Measurements from ENCODE around the gene RNF220. TPM values are rescaled to one million over a fixed set of nuclear protein-coding genes. Genes with fewer than 3 reads are reported as not detected.

RNF220 gene
- total RNA-seq, 1 donor from 2014 or later = 62.6 TPM

DNA sequence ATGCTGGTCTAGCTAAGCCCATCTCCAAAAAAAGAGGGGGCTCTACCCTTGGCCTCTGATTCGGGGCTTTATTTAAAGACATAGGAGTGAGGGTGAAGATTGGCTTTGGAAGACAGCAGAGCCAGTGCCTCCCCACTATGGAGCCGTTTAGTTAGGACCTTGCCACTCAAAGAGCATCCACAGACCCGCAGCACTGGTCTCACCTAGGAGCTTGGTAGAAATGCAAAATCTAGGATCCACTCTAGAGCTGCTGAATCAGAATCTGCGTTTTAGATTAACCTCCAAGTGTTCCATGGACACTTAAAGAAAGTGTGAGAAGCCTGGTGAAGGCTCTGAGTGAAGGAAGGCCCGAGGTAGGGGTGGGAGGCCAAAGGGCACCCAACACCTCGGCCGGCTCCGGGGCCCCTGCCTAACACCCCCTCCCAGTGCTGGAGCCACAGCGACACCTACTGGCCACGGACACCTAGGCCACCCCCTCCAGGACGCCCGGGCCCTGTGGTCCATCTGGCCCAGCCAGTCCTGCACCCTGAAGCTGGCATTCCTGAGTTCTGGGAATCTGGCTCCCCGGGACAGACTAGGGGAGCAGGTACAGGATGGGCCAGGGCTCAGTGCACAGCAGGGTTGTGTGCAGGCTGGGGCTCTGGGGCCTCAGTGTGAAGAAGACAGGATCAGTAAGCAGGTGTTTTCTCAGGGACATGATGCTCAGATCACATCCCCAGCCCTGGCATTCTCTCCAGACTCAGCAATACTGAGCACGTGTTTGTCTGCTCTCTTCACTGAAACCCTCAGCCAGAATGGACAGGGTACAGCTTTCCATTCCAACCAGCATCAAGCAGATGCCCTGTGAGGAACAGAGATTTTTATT, 190.0 kb downstream of the RNF220 start:
- Histone ChIP-seq H3K9me3 (replicated peaks) (no peaks in the 10 kb centered on the region), H3K27ac (replicated peaks) (no peak overlapping the region), H3K36me3 (no peaks in the 10 kb centered on the region), H3K4me1 (no peaks in the 10 kb centered on the region), H3K27me3 (ENCODE audit: low read depth) (peaks cover 35% of the 10 kb centered on the region), H3K4me3 (no peak overlapping the region)
- intact Hi-C loops (cut with micrococcal nuclease) = loop anchor here (5.0 to 10.0 kb wide), 2 partner anchors 213 to 370 kb away; no protein-coding TSS in a partner anchor
- peak; percentile 77 for DNase-seq
- TF ChIP-seq, protein P1, sequence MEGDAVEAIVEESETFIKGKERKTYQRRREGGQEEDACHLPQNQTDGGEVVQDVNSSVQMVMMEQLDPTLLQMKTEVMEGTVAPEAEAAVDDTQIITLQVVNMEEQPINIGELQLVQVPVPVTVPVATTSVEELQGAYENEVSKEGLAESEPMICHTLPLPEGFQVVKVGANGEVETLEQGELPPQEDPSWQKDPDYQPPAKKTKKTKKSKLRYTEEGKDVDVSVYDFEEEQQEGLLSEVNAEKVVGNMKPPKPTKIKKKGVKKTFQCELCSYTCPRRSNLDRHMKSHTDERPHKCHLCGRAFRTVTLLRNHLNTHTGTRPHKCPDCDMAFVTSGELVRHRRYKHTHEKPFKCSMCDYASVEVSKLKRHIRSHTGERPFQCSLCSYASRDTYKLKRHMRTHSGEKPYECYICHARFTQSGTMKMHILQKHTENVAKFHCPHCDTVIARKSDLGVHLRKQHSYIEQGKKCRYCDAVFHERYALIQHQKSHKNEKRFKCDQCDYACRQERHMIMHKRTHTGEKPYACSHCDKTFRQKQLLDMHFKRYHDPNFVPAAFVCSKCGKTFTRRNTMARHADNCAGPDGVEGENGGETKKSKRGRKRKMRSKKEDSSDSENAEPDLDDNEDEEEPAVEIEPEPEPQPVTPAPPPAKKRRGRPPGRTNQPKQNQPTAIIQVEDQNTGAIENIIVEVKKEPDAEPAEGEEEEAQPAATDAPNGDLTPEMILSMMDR (IDR thresholded peaks at IDR 0.05; ENCODE audit: borderline replicate concordance) = peak; percentile 99

- H3K27ac ChIP-seq (replicated peaks) = no peak overlapping the region
- TF ChIP-seq, protein P1 (IDR thresholded peaks at IDR 0.05; ENCODE audit: borderline replicate concordance) = no peak
- no peaks in the 10 kb centered on the region for H3K9me3 ChIP-seq (replicated peaks)
- intact Hi-C loops (cut with micrococcal nuclease) = loop anchor here (10.0 kb wide), 1 partner anchor 372 kb away; no protein-coding TSS in a partner anchor
- H3K36me3 ChIP-seq = no peaks in the 10 kb centered on the region
- H3K27me3 ChIP-seq (ENCODE audit: low read depth) = peaks cover 49% of the 10 kb centered on the region
- no peaks in the 10 kb centered on the region for H3K4me1 ChIP-seq
- H3K4me3 ChIP-seq = no peak overlapping the region
- no peak for DNase-seq
Measured at GRCh38 chr1:44596511-44596910, 191.5 kb downstream of the RNF220 start.

DNA sequence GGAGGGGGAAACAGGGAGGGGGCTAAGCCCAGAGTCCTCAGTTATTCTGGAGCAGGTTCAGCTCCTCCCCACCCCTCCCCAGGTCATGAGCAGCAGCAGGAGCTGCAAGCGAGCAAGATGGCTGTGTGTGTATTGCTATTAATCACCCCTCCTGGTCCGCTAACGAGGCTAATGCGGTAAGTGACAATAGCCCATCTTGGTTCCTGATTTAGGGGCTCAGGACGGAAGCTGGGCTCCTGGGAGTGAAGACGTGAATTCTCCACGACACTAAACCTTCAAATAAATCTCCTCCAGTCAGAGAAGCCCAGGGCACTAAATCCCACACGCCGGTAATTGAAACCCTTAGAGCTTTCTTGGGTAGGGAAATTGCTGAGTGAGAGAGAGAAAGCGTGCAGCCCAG, 193.1 kb downstream of the RNF220 start:
- DNase-seq = no peak
- H3K36me3 ChIP-seq = no peaks in the 10 kb centered on the region
- TF ChIP-seq, protein P1 (IDR thresholded peaks at IDR 0.05; ENCODE audit: borderline replicate concordance) = no peak
- H3K4me1 ChIP-seq = no peaks in the 10 kb centered on the region
- H3K27ac ChIP-seq (replicated peaks) = no peak overlapping the region
- peaks cover 65% of the 10 kb centered on the region for H3K27me3 ChIP-seq (ENCODE audit: low read depth)
- H3K4me3 ChIP-seq = no peak overlapping the region
- H3K9me3 ChIP-seq (replicated peaks) = no peaks in the 10 kb centered on the region
- intact Hi-C loops (cut with micrococcal nuclease) = loop anchor here (10.0 kb wide), 1 partner anchor 373 kb away; no protein-coding TSS in a partner anchor

DNA sequence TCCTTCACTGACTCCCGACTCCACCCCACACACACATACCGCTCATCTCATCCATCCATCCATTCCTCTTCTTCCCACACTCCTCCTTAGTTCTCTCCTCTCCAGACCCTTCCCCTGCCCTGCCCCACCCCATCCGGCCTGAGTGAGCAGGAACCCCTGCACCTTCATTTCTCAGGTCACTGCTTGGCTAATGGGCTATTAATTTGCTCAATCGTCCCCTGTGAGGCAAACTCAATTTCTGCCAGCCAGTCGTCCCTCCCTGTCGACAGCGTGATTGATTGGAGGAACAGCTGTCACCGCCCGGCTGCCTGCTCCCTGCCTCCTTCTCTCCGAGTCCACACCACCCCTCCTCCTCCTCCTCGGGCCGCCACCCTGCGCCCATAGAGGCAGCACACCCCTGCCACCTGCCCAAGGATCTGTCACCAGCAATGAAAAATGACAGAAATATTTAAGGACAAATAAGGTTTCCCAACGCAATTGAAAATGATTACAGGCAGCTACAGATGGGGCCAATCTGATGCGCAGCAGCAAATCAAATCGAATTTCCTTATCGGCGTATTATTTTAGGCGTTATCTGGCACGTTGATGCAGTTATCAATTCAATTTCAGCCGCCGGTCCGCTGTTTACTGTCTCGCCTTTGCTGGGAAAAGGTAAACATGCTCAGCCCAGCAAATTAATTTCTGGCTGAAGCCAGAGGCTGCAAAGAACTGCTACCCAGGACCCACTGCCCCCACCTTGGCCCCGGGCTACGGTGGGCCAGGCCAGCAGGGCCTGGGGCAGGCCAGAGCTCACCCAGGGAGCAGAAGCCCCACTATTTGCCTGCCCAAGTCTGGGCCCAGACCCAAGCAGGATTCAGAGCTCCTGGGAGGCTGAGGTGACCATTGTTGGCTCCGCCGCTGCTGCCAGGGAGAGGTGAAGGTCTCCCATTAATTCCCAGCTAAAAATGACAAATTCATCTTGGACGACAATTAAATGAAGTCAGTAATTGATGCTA, 197.9 kb downstream of the RNF220 start:
- no peak for DNase-seq
- H3K27me3 ChIP-seq (ENCODE audit: low read depth) = peaks cover 69% of the 10 kb centered on the region
- H3K4me3 ChIP-seq = no peak overlapping the region
- no peaks in the 10 kb centered on the region for H3K9me3 ChIP-seq (replicated peaks)
- TF ChIP-seq, protein P1 (IDR thresholded peaks at IDR 0.05; ENCODE audit: borderline replicate concordance) = no peak
- intact Hi-C loops (cut with micrococcal nuclease) = no loop called here
- H3K36me3 ChIP-seq = no peaks in the 10 kb centered on the region
- H3K27ac ChIP-seq (replicated peaks) = no peak overlapping the region
- no peaks in the 10 kb centered on the region for H3K4me1 ChIP-seq

DNA sequence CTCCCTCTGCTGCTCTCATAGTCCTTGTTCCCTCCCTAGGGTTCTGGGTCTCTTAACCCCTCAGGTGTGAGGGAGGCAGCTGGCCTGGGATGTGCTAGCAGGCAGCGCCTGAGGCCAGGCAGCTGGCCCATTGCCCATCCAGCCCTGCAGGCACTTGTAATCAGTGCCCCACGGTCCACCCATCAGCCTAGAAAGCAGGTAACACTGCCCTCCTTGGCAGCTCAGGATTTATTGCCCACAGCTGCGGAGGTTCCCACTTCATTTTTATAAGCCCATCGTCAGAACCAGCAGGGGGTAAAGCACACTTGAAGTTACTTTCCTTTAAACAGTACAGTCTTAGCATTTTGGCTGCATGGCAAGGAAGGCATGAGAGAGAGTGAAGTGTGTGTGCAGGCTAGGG, 198.7 kb downstream of the RNF220 start:
- Histone ChIP-seq H3K27me3 (ENCODE audit: low read depth) (peaks cover 64% of the 10 kb centered on the region), H3K36me3 (no peaks in the 10 kb centered on the region), H3K4me3 (no peak overlapping the region), H3K4me1 (no peaks in the 10 kb centered on the region), H3K9me3 (replicated peaks) (no peaks in the 10 kb centered on the region), H3K27ac (replicated peaks) (no peak overlapping the region)
- intact Hi-C loops (cut with micrococcal nuclease) = no loop called here
- TF ChIP-seq, protein P1 (IDR thresholded peaks at IDR 0.05; ENCODE audit: borderline replicate concordance) = no peak
- no peak for DNase-seq

Measured in left ventricle myocardium inferior (tissue), 1 donor.